PC-3 (cell line): ENCODE data around the gene GUSB. TPM values are rescaled to one million over a fixed set of nuclear protein-coding genes. Genes with fewer than 3 reads are reported as not detected.

ENCODE experiments used
- ATAC-seq: fragments of 200-7000 bp; cut with Tn5 transposase; 2 replicates; pipeline ENCODE4 v1.9.1; 2020; ENCODE audit warnings: mild to moderate bottlenecking, moderate library complexity
- BruUV-seq: library from RNA; stranded (reverse); fragments of 400-500 nt; replicated peaks from 2 replicates; lab custom pipeline; 2021; lab: Mats Ljungman, UMichigan
- CTCF ChIA-PET: fragments of 300-600 bp; sonication (Branson Sonifier 250); formaldehyde crosslinking; loops from one replicate; lab custom pipeline; 2022; ENCODE audit warnings: antibody characterized with exemption; lab: Charles Lee
- POLR2A ChIA-PET: fragments of 300-600 bp; sonication (Branson Sonifier 250); formaldehyde crosslinking; loops from one replicate; lab custom pipeline; 2022; ENCODE audit warnings: antibody characterized with exemption; ENCODE audit not compliant: unreplicated experiment; lab: Charles Lee
- DNase-seq: peaks from one replicate; pipeline ENCODE4 v3.0.0-alpha.2; 2015
- H2AFZ ChIP-seq: fragments of 300-600 bp; sonication (generic); 2 replicates; pipeline ENCODE4 v1.6.0; 2016; ENCODE audit warnings: antibody characterized with exemption, low read length
- H3F3A ChIP-seq: fragments of 300-600 bp; sonication (generic); one replicate; pipeline ENCODE4 v1.6.0; 2017; ENCODE audit warnings: antibody characterized with exemption, low read length, control low read depth, mild to moderate bottlenecking; ENCODE audit not compliant: unreplicated experiment
- H3K27ac ChIP-seq: fragments of 300-600 bp; sonication (generic); 2 replicates; pipeline ENCODE4 v1.5.1; 2016; ENCODE audit warnings: mild to moderate bottlenecking, low read length
- H3K27me3 ChIP-seq: fragments of 300-600 bp; sonication (generic); 2 replicates; pipeline ENCODE4 v1.6.1; 2016; ENCODE audit warnings: low read length, mixed read lengths
- H3K36me3 ChIP-seq: fragments of 300-600 bp; sonication (generic); 2 replicates; pipeline ENCODE4 v1.6.1; 2016; ENCODE audit warnings: low read depth, mixed run types, low read length, mixed read lengths
- H3K4me1 ChIP-seq: fragments of 300-600 bp; sonication (generic); 2 replicates; pipeline ENCODE4 v1.5.1; 2016; ENCODE audit warnings: low read length; ENCODE audit not compliant: insufficient read depth
- H3K4me2 ChIP-seq: fragments of 300-600 bp; sonication (generic); 2 replicates; pipeline ENCODE4 v1.6.0; 2016; ENCODE audit warnings: low read length
- H3K4me3 ChIP-seq: fragments of 300-600 bp; sonication (generic); 2 replicates; pipeline ENCODE4 v1.5.1; 2016; ENCODE audit warnings: mild to moderate bottlenecking, low read length, mixed read lengths
- H3K79me2 ChIP-seq: fragments of 300-600 bp; sonication (generic); 2 replicates; pipeline ENCODE4 v1.6.1; 2017; ENCODE audit warnings: low read length, mixed read lengths
- H3K9ac ChIP-seq: fragments of 300-600 bp; sonication (generic); 2 replicates; pipeline ENCODE4 v1.6.0; 2016; ENCODE audit warnings: mild to moderate bottlenecking, low read length
- H3K9me2 ChIP-seq: fragments of 300-600 bp; sonication (generic); replicated peaks from 2 replicates; pipeline ENCODE4 v1.6.1; 2016; ENCODE audit warnings: mixed run types, low read length, mixed read lengths
- H3K9me3 ChIP-seq: fragments of 300-600 bp; sonication (generic); 2 replicates; pipeline ENCODE4 v1.6.1; 2016; ENCODE audit warnings: low read length, mixed read lengths
- H4K20me1 ChIP-seq: fragments of 300-600 bp; sonication (generic); 2 replicates; pipeline ENCODE4 v1.6.1; 2016; ENCODE audit warnings: low read length, mixed read lengths
- EZH2 ChIP-seq: fragments of 300-600 bp; sonication (generic); IDR thresholded peaks from one replicate; pipeline ENCODE4 v1.6.1; 2017; ENCODE audit warnings: antibody characterized with exemption, mild to moderate bottlenecking, low read length; ENCODE audit not compliant: unreplicated experiment
- EZH2phosphoT487 ChIP-seq: fragments of 300-600 bp; sonication (generic); IDR thresholded peaks from 2 replicates; pipeline ENCODE4 v1.6.1; 2018; ENCODE audit warnings: mild to moderate bottlenecking, antibody characterized with exemption, low read length, borderline replicate concordance
- intact Hi-C: fragments of 100-400 bp; cut with micrococcal nuclease; formaldehyde crosslinking; loops from 2 replicates; pipeline ENCODE4 v1.9.0; 2023
- total RNA-seq: library from RNA; depleted of rRNA; stranded (reverse); fragments of >200 nt; gene quantifications from 2 replicates; pipeline ENCODE4 v1.2.3, GENCODE V29; 2014
- TF ChIP-seq, protein P1 (sequence below): fragments of 300-600 bp; sonication (generic); conservative IDR thresholded peaks from 2 replicates; pipeline ENCODE4 v1.5.1; 2017; ENCODE audit warnings: antibody characterized with exemption, low read depth, mild to moderate bottlenecking, low read length

GUSB gene
- total RNA-seq, 1 experiment from 2014 or later: 37.4 TPM

DNA sequence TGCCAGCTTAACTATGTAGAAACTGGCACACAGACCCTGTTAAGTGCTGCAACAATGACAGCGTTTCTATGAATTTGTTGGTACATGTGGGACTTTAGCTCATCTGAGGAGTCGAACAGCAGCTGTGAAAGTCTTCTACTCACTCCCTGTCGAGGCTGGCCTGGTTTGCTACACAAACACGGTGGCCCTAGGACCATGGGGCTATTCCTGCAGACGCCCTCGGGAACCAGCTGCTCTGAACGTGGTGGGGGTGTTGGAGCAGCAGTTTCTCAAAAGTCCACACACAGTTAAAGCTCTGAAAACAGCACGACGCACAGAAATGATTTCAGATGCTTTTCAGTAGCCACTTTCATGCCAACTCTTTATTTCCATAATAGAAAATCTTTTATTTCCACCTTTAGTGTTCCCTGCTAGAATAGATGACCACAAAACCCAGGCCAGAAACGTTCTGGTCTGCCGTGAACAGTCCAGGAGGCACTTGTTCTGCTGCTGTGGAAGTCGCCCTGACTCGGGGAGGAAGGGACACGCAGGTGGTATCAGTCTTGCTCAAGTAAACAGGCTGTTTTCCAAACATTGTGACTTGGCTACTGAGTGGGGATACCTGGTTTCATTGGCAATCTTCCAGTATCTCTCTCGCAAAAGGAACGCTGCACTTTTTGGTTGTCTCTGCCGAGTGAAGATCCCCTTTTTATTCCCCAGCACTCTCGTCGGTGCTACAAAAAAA lies 21.5 kb downstream of the GUSB start:
- Histone ChIP-seq H4K20me1 (no peaks in the 10 kb centered on the region), H2AFZ (no peak overlapping the region), H3K27me3 (no peaks in the 10 kb centered on the region), H3F3A (no peaks in the 10 kb centered on the region), H3K27ac (no peak overlapping the region), H3K9me2 (no peaks in the 10 kb centered on the region), H3K9ac (no peak overlapping the region), H3K4me2 (no peak overlapping the region), H3K9me3 (no peaks in the 10 kb centered on the region), H3K4me1 (no peaks in the 10 kb centered on the region), H3K4me3 (no peak overlapping the region), H3K36me3 (peaks cover 28% of the 10 kb centered on the region), H3K79me2 (no peaks in the 10 kb centered on the region)
- no TSS peak for BruUV-seq
- no peak for ATAC-seq
- ChIA-PET POLR2A (no interaction called here), CTCF (no interaction called here)
- no peak for DNase-seq
- intact Hi-C loops: no loop called here
- TF ChIP-seq EZH2phosphoT487 (no peak), EZH2 (no peak)
- TF ChIP-seq, protein P1, sequence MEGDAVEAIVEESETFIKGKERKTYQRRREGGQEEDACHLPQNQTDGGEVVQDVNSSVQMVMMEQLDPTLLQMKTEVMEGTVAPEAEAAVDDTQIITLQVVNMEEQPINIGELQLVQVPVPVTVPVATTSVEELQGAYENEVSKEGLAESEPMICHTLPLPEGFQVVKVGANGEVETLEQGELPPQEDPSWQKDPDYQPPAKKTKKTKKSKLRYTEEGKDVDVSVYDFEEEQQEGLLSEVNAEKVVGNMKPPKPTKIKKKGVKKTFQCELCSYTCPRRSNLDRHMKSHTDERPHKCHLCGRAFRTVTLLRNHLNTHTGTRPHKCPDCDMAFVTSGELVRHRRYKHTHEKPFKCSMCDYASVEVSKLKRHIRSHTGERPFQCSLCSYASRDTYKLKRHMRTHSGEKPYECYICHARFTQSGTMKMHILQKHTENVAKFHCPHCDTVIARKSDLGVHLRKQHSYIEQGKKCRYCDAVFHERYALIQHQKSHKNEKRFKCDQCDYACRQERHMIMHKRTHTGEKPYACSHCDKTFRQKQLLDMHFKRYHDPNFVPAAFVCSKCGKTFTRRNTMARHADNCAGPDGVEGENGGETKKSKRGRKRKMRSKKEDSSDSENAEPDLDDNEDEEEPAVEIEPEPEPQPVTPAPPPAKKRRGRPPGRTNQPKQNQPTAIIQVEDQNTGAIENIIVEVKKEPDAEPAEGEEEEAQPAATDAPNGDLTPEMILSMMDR: no peak

DNA sequence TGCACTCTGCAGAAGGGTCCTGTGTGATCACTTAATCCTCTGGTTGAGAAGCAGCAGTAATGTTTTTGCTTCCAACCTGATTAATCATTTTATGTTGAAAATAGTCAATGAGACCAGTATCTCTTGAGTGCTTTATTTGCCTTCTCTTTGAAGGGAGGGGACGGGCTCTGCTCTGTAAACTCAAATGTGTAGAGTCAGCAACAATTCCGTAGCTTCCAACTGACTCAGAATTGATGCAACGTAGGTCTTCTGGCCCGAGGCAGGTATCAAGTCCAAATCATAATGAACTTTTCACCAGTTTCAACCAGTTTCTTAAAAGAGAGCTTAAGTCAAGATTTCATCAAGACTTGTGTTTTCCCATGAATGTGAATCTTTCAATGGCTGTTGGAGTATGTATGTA lies 26.3 kb downstream of the GUSB start:
- Histone ChIP-seq H3K4me3 (no peak overlapping the region), H3K36me3 (peaks cover 13% of the 10 kb centered on the region), H3K9me2 (no peaks in the 10 kb centered on the region), H2AFZ (no peak overlapping the region), H3K4me1 (0 out of 2 replicates have a peak, but pooled peaks cover 5% of the 10 kb centered on the region), H3K27me3 (no peaks in the 10 kb centered on the region), H3K9me3 (no peaks in the 10 kb centered on the region), H3K9ac (no peak overlapping the region), H3K27ac (no peak overlapping the region), H3F3A (no peaks in the 10 kb centered on the region), H4K20me1 (no peaks in the 10 kb centered on the region), H3K79me2 (no peaks in the 10 kb centered on the region), H3K4me2 (no peak overlapping the region)
- ChIA-PET CTCF (no interaction called here), POLR2A (no interaction called here)
- TF ChIP-seq EZH2 (no peak), EZH2phosphoT487 (no peak)
- TF ChIP-seq, protein P1: no peak
- no TSS peak for BruUV-seq
- no peak for ATAC-seq
- DNase-seq: no peak
- intact Hi-C loops: no loop called here

DNA sequence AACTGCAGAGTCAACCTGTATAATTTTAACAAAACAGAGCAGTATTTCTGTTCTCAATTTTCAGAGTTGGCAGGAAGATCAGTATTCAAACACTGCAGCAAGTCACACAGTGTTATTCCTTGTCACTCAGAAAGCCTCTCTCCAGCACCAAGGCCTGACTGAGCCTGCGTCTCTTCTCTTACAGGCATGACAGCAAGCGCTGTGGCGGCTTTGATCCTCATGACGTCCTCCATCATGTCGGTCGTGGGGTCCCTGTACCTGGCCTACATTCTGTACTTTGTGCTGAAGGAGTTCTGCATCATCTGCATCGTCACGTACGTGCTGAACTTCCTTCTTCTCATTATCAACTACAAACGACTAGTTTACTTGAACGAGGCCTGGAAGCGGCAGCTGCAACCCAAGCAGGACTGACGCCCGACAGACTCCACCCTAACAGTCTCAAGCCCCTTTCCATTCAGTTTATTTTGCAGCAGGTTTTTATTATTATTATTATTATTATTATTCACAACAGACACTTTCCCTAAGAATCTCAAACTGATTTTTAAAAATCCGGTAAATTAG lies 28.0 kb downstream of the GUSB start:
- ChIA-PET POLR2A (no interaction called here), CTCF (no interaction called here)
- H3K4me2 ChIP-seq: no peak overlapping the region
- no peak overlapping the region for H3K4me3 ChIP-seq
- TF ChIP-seq EZH2phosphoT487 (no peak), EZH2 (no peak)
- TF ChIP-seq, protein P1: no peak
- no peaks in the 10 kb centered on the region for H3F3A ChIP-seq
- no peaks in the 10 kb centered on the region for H3K27me3 ChIP-seq
- H3K9me3 ChIP-seq: no peaks in the 10 kb centered on the region
- BruUV-seq: no TSS peak
- H3K9me2 ChIP-seq: no peaks in the 10 kb centered on the region
- no peak overlapping the region for H3K27ac ChIP-seq
- ATAC-seq (no peak), DNase-seq (no peak)
- no peak overlapping the region for H3K9ac ChIP-seq
- H4K20me1 ChIP-seq: no peaks in the 10 kb centered on the region
- no peaks in the 10 kb centered on the region for H3K79me2 ChIP-seq
- 0 out of 2 replicates have a peak, but pooled peaks cover 5% of the 10 kb centered on the region for H3K4me1 ChIP-seq
- H3K36me3 ChIP-seq: peaks cover 7% of the 10 kb centered on the region; the same call in 1 of the 2 replicates
- intact Hi-C loops: no loop called here
- no peak overlapping the region for H2AFZ ChIP-seq
